ENCODE measurements around the gene EPS15.

DNA sequence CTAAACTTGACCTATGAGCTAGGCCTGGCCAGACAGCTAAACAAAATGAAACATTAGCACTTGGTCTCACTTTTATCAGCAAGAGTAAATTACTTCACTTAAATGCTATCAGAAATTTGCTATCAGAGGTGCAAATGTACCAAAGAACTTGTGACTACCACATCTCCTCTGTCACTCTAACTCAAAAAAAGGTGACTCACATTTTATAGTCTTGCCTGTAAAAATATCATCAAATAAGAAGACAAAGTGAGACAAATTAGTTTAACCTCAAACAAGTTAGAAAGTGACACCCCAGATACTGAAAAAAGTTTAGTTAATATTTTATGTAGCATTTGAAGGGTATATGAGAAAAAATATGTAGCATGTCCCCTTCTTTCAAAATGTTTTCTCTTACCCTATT is 76.9 kb downstream of the EPS15 start:
- TF ChIP-seq ZNF217 (CRISPR knock-in tag; IDR thresholded peaks at IDR 0.05) = no peak
- no peak for TF ChIP-seq POLR2A (conservative IDR thresholded peaks at IDR 0.05)
- no peak for TF ChIP-seq ZNF589 (CRISPR knock-in tag; IDR thresholded peaks at IDR 0.05; ENCODE audit: low read depth)
- no peak for TF ChIP-seq SMC3 (conservative IDR thresholded peaks at IDR 0.05; ENCODE audit: insufficient read depth, low read depth, low read length)

Measured in K562 (cell line).